ENCODE data around the gene LCE3B.
"Not testable (repeated sequence)": the region's sequence is repeated elsewhere in the genome, so short reads cannot be mapped to it uniquely, and the experiment has no call there.

LCE3B gene, protein sequence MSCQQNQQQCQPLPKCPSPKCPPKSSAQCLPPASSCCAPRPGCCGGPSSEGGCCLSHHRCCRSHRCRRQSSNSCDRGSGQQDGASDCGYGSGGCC

DNA sequence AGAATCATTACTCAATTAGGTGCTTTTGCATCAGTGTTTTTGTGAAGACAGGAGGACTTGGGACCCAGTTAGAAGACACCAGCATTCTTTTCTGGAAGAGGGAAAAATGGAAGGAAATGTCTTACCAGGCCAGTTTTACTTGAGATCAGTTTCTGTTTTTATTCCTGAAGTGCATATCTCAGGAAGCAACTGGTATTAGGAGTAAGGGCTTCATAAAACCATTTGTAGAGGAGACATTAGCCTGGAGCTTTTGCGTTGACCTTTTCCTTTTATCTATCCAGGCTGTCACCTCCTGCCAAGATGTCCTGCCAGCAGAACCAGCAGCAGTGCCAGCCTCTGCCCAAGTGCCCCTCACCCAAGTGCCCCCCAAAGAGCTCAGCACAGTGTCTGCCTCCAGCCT lies at the start of gene LCE3B:
Gene LCE3B (plus strand): TSS at position 301 of the 400 bp plus-strand sequence. CDS start 0 bp downstream, at position 301.
- Histone ChIP-seq H3K4me3 (ENCODE audit: low read depth, low read length) (no peak within 1 kb of the TSS; the same call in 1 of the 2 replicates), H3K36me3 (ENCODE audit: control insufficient read depth, insufficient read depth, low read length) (no peaks in the 10 kb centered on the region), H3K27ac (ENCODE audit: low read depth, low read length) (no peak within 1 kb of the TSS), H3K9me3 (ENCODE audit: control insufficient read depth, insufficient read depth, low read depth, low read length) (peaks cover 54% of the 10 kb centered on the region), H3K4me1 (ENCODE audit: control insufficient read depth, insufficient read depth, low read length) (no peaks in the 10 kb centered on the region), H3K9ac (ENCODE audit: low read length) (no peak within 1 kb of the TSS), H3K27me3 (ENCODE audit: control insufficient read depth, insufficient read depth, low read length) (peaks cover 39% of the 10 kb centered on the region; the same call in 1 of the 2 replicates)

DNA sequence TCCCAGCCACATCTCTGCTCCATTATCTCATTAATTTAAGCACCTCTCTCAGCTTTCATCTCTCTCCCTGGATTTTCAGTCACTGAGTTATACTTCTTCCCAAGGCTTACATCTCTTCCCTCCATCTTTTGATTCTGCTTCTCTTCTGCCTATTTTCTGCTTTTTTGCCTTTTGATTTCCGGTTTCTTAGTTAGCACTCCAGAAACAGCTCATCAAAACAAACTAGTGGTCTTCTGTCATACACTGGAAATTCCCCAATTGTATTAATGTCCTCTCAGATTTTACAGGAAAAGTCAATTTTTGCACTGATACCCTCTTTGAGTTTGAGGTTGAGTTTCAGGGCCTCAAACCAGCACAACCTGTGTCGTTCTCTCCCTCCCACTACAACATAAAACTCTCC lies 48.5 kb upstream of the LCE3B start:
- no peaks in the 10 kb centered on the region for H3K4me1 ChIP-seq (ENCODE audit: control insufficient read depth, insufficient read depth, low read length)
- no peaks in the 10 kb centered on the region for H3K27me3 ChIP-seq (ENCODE audit: control insufficient read depth, insufficient read depth, low read length)
- H3K36me3 ChIP-seq (ENCODE audit: control insufficient read depth, insufficient read depth, low read length): no peaks in the 10 kb centered on the region
- no peak overlapping the region for H3K27ac ChIP-seq (ENCODE audit: low read depth, low read length)
- no peak overlapping the region for H3K4me3 ChIP-seq (ENCODE audit: low read depth, low read length)
- peaks cover 36% of the 10 kb centered on the region; the same call in 1 of the 2 replicates for H3K9me3 ChIP-seq (ENCODE audit: control insufficient read depth, insufficient read depth, low read depth, low read length)
- no peak overlapping the region for H3K9ac ChIP-seq (ENCODE audit: low read length)

DNA sequence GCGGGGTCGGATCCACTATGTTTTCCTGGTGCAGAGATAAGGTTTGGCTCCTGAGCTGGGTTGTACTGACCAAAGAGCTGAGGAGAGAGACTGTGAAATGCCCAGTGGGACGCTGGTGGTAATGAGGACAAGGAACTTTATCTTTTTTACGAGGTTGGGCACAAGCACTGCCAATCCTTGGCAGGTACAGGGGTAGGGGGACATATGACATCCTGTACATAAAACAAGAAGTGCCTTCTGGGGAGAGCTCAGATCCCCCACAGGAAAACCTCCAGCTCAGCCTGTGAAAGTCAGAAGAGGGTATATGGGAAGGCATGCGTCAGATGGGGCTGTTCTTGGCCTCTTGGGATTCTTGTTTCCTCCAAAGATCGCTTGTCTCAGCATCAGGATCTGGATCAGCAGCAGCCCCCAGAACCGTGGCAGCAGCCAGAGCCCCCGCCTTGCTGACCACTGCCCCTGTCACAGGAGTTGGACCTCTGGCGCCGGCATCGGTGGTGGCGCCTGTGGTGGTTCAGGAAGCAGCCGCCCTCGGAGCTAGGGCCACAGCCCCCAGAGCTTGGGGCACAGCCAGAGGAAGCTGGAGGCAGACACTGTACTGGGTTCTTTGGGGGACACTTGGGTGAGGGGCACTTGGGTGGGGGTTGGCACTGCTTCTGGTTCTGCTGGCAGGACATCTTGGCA lies 47.9 kb upstream of the LCE3B start:
- no peaks in the 10 kb centered on the region for H3K36me3 ChIP-seq (ENCODE audit: control insufficient read depth, insufficient read depth, low read length)
- no peak overlapping the region for H3K27ac ChIP-seq (ENCODE audit: low read depth, low read length)
- H3K9me3 ChIP-seq (ENCODE audit: control insufficient read depth, insufficient read depth, low read depth, low read length): peaks cover 33% of the 10 kb centered on the region; the same call in 1 of the 2 replicates
- H3K4me3 ChIP-seq (ENCODE audit: low read depth, low read length): no peak overlapping the region
- H3K27me3 ChIP-seq (ENCODE audit: control insufficient read depth, insufficient read depth, low read length): no peaks in the 10 kb centered on the region
- H3K4me1 ChIP-seq (ENCODE audit: control insufficient read depth, insufficient read depth, low read length): no peaks in the 10 kb centered on the region
- H3K9ac ChIP-seq (ENCODE audit: low read length): no peak overlapping the region

DNA sequence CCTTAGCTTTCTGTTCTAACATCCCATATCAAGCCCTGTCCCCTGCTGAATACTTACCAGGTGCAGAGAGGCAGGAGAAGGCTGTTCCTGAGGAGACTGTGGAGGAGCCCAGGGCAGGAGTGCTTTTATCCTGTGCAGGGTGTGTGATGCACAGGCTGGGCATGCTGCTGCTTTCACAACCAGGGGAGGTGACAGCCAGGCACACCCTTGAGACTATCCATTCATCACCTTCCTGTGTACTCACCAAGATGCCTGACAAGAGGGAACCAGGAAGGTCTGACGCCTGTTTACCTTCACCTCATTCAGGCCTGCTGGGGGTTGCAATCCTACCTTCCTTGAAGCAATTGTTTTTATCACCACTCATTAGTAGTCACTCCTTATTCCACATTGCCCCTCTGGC lies 46.9 kb upstream of the LCE3B start, which contains the start of gene LCE3E:
Gene LCE3E (minus strand): TSS at position 100 of the 400 bp plus-strand sequence. CDS start 572 bp downstream, outside the sequence.
- Histone ChIP-seq H3K9ac (ENCODE audit: low read length) (no peak within 1 kb of the TSS), H3K27me3 (ENCODE audit: control insufficient read depth, insufficient read depth, low read length) (no peaks in the 10 kb centered on the region), H3K4me3 (ENCODE audit: low read depth, low read length) (no peak within 1 kb of the TSS), H3K4me1 (ENCODE audit: control insufficient read depth, insufficient read depth, low read length) (no peaks in the 10 kb centered on the region), H3K36me3 (ENCODE audit: control insufficient read depth, insufficient read depth, low read length) (no peaks in the 10 kb centered on the region), H3K9me3 (ENCODE audit: control insufficient read depth, insufficient read depth, low read depth, low read length) (peaks cover 31% of the 10 kb centered on the region; the same call in 1 of the 2 replicates), H3K27ac (ENCODE audit: low read depth, low read length) (no peak within 1 kb of the TSS)

DNA sequence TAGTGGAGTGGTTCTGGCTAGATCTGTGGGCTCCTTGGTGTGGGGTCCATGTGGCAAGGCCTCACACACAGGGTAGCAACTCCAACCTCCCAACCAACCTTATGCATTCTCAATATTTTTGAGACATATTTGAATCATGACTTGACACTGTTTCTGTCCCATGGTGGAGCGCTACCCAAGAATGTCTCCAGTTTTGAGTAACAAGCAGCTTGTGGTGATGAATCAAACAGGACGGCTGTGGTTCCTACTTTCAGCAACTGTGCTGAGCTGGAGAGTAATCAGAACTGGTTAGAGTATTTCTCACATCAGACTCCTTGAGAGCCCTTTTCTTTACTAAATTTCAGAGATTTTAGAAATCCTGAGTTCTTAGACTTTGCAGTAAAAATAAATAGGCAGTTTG lies 36.4 kb upstream of the LCE3B start:
- H3K27ac ChIP-seq (ENCODE audit: low read depth, low read length): no peak overlapping the region
- H3K4me1 ChIP-seq (ENCODE audit: control insufficient read depth, insufficient read depth, low read length): no peaks in the 10 kb centered on the region
- peaks cover 32% of the 10 kb centered on the region; the same call in 1 of the 2 replicates for H3K9me3 ChIP-seq (ENCODE audit: control insufficient read depth, insufficient read depth, low read depth, low read length)
- no peak overlapping the region for H3K4me3 ChIP-seq (ENCODE audit: low read depth, low read length)
- no peaks in the 10 kb centered on the region for H3K36me3 ChIP-seq (ENCODE audit: control insufficient read depth, insufficient read depth, low read length)
- H3K27me3 ChIP-seq (ENCODE audit: control insufficient read depth, insufficient read depth, low read length): no peaks in the 10 kb centered on the region; the same call in 1 of the 2 replicates
- H3K9ac ChIP-seq (ENCODE audit: low read length): no peak overlapping the region

DNA sequence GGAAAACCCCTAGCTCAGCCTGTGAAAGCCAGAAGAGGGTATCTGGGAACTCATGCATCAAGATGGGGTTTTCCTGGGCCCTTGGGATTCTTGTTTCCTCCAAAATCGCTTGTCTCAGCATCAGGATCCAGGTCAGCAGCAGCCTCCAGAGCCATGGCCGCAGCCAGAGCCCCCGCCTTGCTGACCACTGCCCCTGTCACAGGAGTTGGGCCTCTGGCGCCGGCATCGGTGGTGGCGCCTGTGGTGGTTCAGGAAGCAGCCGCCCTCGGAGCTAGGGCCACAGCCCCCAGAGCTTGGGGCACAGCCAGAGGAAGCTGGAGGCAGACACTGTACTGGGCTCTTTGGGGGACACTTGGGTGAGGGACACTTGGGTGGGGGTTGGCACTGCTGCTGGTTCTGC lies 34.1 kb upstream of the LCE3B start:
- not testable (repeated sequence) for H3K4me3 ChIP-seq (ENCODE audit: low read depth, low read length); H3K4me1 ChIP-seq (ENCODE audit: control insufficient read depth, insufficient read depth, low read length); H3K9ac ChIP-seq (ENCODE audit: low read length); H3K27me3 ChIP-seq (ENCODE audit: control insufficient read depth, insufficient read depth, low read length); H3K36me3 ChIP-seq (ENCODE audit: control insufficient read depth, insufficient read depth, low read length); H3K27ac ChIP-seq (ENCODE audit: low read depth, low read length)
- H3K9me3 ChIP-seq (ENCODE audit: control insufficient read depth, insufficient read depth, low read depth, low read length): peaks cover 31% of the 10 kb centered on the region; the same call in 1 of the 2 replicates

DNA sequence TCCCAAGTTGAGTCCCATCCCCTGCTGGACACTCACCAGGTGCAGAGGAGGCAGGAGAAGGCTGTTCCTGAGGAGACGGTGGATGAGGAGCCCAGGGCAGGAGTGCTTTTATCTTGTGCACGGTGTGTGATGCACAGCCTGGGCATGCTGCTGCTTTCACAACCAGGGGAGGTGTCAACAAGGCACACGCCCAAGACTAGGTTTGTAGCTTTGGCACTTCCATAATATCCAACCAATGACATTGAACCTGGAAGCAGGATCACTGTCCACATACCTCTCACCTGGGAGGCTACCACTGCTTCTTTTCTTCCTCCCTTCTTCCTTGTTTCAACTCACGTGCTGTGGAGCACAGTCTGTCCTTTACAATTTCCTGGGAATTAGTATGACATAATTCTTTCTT lies 33.2 kb upstream of the LCE3B start, which contains the start of gene LCE3D:
Gene LCE3D (minus strand): TSS at position 84 of the 400 bp plus-strand sequence. CDS start 580 bp downstream, outside the sequence.
- Histone ChIP-seq H3K27ac (ENCODE audit: low read depth, low read length) (no peak within 1 kb of the TSS), H3K4me3 (ENCODE audit: low read depth, low read length) (no peak within 1 kb of the TSS), H3K9ac (ENCODE audit: low read length) (no peak within 1 kb of the TSS), H3K9me3 (ENCODE audit: control insufficient read depth, insufficient read depth, low read depth, low read length) (peaks cover 37% of the 10 kb centered on the region; the same call in 1 of the 2 replicates), H3K27me3 (ENCODE audit: control insufficient read depth, insufficient read depth, low read length) (no peaks in the 10 kb centered on the region), H3K4me1 (ENCODE audit: control insufficient read depth, insufficient read depth, low read length) (no peaks in the 10 kb centered on the region), H3K36me3 (ENCODE audit: control insufficient read depth, insufficient read depth, low read length) (no peaks in the 10 kb centered on the region)

DNA sequence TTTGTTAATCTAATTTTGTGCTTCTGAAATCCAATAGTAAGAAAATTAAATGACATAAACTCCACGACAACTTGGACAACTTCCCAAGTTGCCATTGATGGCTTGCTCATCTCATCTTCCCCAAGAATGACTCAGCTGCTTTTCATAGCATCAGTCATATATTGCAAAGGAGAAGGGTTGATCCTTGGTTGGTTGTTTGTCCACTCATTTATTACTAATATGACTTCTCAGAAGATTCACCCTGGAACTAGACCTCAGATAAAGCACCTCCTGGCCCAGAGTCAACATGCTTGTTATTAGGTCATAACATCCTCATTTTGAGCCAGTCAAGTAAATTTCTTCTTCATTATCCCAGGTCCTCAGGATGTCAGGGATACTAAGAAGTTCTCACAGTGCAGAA lies 31.0 kb upstream of the LCE3B start:
- Histone ChIP-seq H3K4me1 (ENCODE audit: control insufficient read depth, insufficient read depth, low read length) (no peaks in the 10 kb centered on the region), H3K27me3 (ENCODE audit: control insufficient read depth, insufficient read depth, low read length) (no peaks in the 10 kb centered on the region), H3K9me3 (ENCODE audit: control insufficient read depth, insufficient read depth, low read depth, low read length) (peaks cover 36% of the 10 kb centered on the region; the same call in 1 of the 2 replicates), H3K27ac (ENCODE audit: low read depth, low read length) (no peak overlapping the region), H3K36me3 (ENCODE audit: control insufficient read depth, insufficient read depth, low read length) (no peaks in the 10 kb centered on the region), H3K9ac (ENCODE audit: low read length) (no peak overlapping the region), H3K4me3 (ENCODE audit: low read depth, low read length) (no peak overlapping the region)

DNA sequence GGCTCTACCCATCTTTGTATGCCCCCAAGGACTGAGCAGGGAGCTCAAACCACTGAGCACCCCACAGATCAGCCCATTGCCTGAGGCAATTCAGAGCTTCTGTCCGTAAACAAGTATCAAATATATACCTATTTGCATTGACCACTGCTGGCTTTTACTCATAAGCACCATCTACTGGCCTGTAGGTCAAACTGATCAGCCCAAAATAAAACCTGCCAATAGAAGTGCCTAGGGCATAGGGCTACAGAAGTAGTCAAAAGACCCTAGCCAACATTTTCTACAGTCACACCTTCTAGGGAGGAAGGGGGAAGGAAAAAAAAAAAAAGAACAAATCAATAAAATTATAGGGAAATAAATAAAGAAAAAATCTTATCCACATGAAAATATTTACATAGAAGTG lies 28.0 kb upstream of the LCE3B start:
- H3K4me1 ChIP-seq (ENCODE audit: control insufficient read depth, insufficient read depth, low read length): no peaks in the 10 kb centered on the region
- no peak overlapping the region for H3K4me3 ChIP-seq (ENCODE audit: low read depth, low read length)
- H3K9me3 ChIP-seq (ENCODE audit: control insufficient read depth, insufficient read depth, low read depth, low read length): peaks cover 24% of the 10 kb centered on the region; the same call in 1 of the 2 replicates
- no peaks in the 10 kb centered on the region for H3K36me3 ChIP-seq (ENCODE audit: control insufficient read depth, insufficient read depth, low read length)
- no peaks in the 10 kb centered on the region; the same call in 1 of the 2 replicates for H3K27me3 ChIP-seq (ENCODE audit: control insufficient read depth, insufficient read depth, low read length)
- H3K27ac ChIP-seq (ENCODE audit: low read depth, low read length): no peak overlapping the region
- H3K9ac ChIP-seq (ENCODE audit: low read length): no peak overlapping the region

DNA sequence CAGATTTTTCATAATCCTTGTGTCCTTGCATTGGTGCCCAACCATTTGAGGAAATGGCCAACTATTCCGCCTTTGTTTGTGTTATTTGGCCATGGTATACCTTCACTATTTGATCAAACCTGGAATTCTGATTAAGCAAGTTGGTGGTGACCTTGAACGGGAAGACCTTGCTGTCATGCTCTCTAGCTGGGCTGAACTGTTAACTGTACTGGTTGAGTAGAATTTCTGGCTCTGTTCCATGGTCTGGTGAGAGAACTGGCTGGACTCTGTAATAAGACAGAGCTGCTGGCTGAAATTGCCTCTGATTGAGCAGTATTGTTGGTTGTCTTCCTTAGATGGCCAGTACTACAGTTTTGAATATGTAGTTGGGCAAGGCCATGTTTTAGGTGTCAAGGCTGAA lies 16.6 kb upstream of the LCE3B start:
- Histone ChIP-seq H3K27me3 (ENCODE audit: control insufficient read depth, insufficient read depth, low read length) (no peaks in the 10 kb centered on the region; the same call in 1 of the 2 replicates), H3K4me1 (ENCODE audit: control insufficient read depth, insufficient read depth, low read length) (no peaks in the 10 kb centered on the region), H3K27ac (ENCODE audit: low read depth, low read length) (no peak overlapping the region), H3K9ac (ENCODE audit: low read length) (no peak overlapping the region), H3K4me3 (ENCODE audit: low read depth, low read length) (no peak overlapping the region), H3K36me3 (ENCODE audit: control insufficient read depth, insufficient read depth, low read length) (no peaks in the 10 kb centered on the region), H3K9me3 (ENCODE audit: control insufficient read depth, insufficient read depth, low read depth, low read length) (peaks cover 32% of the 10 kb centered on the region; the same call in 1 of the 2 replicates)

DNA sequence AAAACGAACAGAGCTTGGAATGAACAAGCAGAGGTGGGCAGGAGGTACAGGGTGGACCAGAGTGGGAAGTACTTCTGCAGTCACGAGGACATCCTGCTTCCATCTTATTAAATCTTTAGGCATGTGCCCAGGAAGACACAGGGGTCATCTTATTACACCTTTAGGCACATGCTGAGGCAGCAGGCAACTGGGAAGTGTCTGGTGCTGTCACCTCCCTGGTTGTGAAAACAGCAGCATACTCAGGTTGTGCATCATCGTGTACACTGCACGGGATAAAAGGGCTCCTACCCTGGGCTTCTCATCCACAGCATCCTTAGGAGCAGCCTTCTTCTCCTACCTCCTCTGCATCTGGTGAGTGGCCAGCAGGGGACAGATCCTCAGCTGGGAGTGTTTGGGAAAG lies 13.7 kb upstream of the LCE3B start, which contains the start of gene LCE3C:
Gene LCE3C (plus strand): TSS at position 301 of the 400 bp plus-strand sequence. CDS start 498 bp downstream, outside the sequence.
- no peak within 1 kb of the TSS for H3K9ac ChIP-seq (ENCODE audit: low read length)
- no peak within 1 kb of the TSS for H3K27ac ChIP-seq (ENCODE audit: low read depth, low read length)
- no peaks in the 10 kb centered on the region for H3K36me3 ChIP-seq (ENCODE audit: control insufficient read depth, insufficient read depth, low read length)
- H3K4me1 ChIP-seq (ENCODE audit: control insufficient read depth, insufficient read depth, low read length): no peaks in the 10 kb centered on the region
- H3K9me3 ChIP-seq (ENCODE audit: control insufficient read depth, insufficient read depth, low read depth, low read length): peaks cover 52% of the 10 kb centered on the region; the same call in 1 of the 2 replicates
- H3K27me3 ChIP-seq (ENCODE audit: control insufficient read depth, insufficient read depth, low read length): peaks cover 8% of the 10 kb centered on the region; the same call in 1 of the 2 replicates
- no peak within 1 kb of the TSS for H3K4me3 ChIP-seq (ENCODE audit: low read depth, low read length)
